ENCODE data around the gene CASP14. TPM values are rescaled to one million over a fixed set of nuclear protein-coding genes. Genes with fewer than 3 reads are reported as not detected.
"Not testable (repeated sequence)": the region's sequence is repeated elsewhere in the genome, so short reads cannot be mapped to it uniquely, and the experiment has no call there.

CASP14 gene, protein sequence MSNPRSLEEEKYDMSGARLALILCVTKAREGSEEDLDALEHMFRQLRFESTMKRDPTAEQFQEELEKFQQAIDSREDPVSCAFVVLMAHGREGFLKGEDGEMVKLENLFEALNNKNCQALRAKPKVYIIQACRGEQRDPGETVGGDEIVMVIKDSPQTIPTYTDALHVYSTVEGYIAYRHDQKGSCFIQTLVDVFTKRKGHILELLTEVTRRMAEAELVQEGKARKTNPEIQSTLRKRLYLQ
- not detected for total RNA-seq

DNA sequence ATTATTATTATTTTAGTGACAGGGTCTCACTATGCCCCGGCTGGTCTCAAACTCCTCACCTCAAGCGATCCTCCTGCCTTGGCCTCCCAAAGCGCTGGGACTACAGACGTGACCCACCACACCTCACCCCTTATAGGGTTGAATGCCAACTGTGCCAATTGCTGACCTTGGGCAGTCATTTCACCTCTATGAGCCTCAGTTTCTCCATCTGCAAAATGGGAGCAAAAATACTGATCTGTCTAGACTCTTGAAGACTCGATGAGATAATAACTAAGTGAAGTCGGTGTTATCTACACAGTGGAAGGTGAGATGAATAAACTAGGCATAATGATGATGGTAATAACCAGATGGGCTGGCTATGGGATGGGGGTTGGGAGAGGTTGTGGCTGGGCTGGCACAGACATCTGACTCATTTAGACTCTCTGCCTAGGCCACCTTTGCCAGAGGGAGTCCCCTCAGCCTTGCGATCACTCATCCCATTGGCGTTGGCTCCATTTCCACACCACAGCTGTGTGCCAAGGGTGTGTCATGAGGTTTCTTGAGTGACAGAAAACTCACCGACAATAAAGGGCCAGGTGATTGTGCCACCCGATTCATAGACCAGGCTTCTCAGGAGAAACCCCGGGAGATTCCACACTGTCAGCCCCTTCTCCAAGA lies at the start of gene CASP14:
Gene CASP14 (plus strand): TSS at position 596 of the 657 bp plus-strand sequence. CDS start 2,772 bp downstream, outside the sequence.
- no peaks in the 10 kb centered on the region for H3K36me3 Mint-ChIP-seq (ENCODE audit: low read depth)
- H3K27ac Mint-ChIP-seq = no peak within 1 kb of the TSS
- H3K9me3 Mint-ChIP-seq = no peaks in the 10 kb centered on the region
- no peak within 1 kb of the TSS for H3K4me3 Mint-ChIP-seq
- ATAC-seq (replicated peaks) = no peak
- H3K27me3 Mint-ChIP-seq = peaks cover 39% of the 10 kb centered on the region
- H3K4me1 Mint-ChIP-seq = no peaks in the 10 kb centered on the region

DNA sequence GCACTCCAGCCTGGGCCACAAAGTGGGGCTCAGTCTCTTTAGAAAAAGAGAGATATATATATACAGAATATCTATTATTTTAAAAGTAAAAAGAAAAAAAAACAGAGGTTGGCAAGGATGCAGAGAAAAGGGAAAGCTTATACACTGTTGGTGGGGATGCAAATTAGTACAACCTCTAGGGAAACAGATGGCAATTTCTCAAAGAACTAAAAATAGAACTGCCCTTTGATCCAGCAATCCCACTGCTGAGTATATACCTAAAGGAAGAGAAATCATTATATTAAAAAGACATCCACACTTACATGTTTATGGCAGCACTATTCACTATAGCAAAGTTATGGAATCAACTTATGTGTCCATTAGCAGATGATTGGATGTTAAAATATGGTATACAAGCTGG lies 41.0 kb upstream of the CASP14 start:
- Mint-ChIP-seq H3K27ac (no peak overlapping the region), H3K36me3 (ENCODE audit: low read depth) (no peaks in the 10 kb centered on the region), H3K9me3 (no peaks in the 10 kb centered on the region), H3K4me3 (no peak overlapping the region), H3K4me1 (no peaks in the 10 kb centered on the region), H3K27me3 (peaks cover 40% of the 10 kb centered on the region)
- no peak for ATAC-seq (replicated peaks)

DNA sequence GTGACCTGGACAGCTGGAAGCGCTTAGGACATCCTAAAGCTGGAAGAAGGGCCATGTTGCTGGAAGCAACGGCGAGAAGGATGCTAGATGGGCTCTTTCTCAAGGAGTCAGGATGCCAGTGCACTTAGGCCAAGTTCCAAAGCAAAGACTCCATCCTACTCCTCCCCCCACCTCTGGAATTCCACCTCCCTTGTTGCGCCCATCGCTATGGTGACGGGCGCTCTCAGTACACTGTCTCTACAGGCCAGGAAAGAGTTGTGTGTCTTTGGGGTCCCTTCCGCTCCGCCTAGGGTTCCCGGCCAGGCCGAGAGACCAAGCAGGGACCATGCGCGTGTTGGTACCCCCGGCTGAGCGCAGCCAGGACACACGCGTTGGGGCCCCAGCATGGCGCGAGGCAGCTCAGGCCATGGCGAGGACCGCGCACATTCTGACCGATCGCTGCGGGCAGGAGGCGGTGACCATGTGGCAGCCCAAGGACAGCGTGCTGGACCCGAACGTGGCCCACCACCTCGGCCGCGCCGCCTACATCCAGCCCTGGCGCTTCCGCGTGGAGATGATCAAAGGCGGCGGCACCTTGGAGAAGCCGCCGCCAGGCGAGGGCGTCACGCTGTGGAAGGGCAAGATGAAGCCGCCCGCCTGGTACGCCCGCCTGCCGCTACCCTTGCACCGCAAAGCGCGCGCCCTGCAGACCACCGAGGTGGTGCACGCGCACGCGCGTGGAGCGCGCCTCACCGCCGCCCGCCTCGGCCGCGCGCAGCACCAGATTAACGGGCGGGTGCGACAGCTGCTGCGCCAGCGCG lies 38.6 kb upstream of the CASP14 start:
- Mint-ChIP-seq H3K36me3 (ENCODE audit: low read depth) (no peaks in the 10 kb centered on the region), H3K27ac (no peak overlapping the region), H3K27me3 (peaks cover 44% of the 10 kb centered on the region), H3K4me1 (no peaks in the 10 kb centered on the region), H3K9me3 (no peaks in the 10 kb centered on the region), H3K4me3 (no peak overlapping the region)
- ATAC-seq (replicated peaks) = no peak

DNA sequence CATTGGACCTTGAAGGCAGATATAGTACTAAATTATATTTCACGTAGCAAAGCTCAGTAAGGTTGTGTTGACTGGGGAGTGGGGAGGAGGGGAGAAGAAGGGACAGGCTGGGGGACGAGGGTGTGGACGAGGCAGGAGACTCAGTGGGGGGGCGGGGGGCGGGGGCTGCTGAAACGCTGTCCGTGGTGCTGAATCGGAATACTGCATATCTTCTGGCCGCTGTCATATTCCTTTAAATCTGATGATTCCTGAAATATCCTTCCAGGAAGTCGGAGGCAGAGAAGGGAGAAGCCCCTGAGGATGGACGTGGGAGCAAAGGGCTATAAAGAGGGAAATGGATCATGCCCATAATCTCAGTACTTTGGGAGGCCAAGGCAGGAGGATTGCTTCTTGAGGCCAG lies 34.7 kb upstream of the CASP14 start:
- no peaks in the 10 kb centered on the region for H3K36me3 Mint-ChIP-seq (ENCODE audit: low read depth)
- H3K4me3 Mint-ChIP-seq = no peak overlapping the region
- H3K27me3 Mint-ChIP-seq = peaks cover 47% of the 10 kb centered on the region
- no peaks in the 10 kb centered on the region for H3K9me3 Mint-ChIP-seq
- no peaks in the 10 kb centered on the region for H3K4me1 Mint-ChIP-seq
- H3K27ac Mint-ChIP-seq = no peak overlapping the region
- ATAC-seq (replicated peaks) = no peak

DNA sequence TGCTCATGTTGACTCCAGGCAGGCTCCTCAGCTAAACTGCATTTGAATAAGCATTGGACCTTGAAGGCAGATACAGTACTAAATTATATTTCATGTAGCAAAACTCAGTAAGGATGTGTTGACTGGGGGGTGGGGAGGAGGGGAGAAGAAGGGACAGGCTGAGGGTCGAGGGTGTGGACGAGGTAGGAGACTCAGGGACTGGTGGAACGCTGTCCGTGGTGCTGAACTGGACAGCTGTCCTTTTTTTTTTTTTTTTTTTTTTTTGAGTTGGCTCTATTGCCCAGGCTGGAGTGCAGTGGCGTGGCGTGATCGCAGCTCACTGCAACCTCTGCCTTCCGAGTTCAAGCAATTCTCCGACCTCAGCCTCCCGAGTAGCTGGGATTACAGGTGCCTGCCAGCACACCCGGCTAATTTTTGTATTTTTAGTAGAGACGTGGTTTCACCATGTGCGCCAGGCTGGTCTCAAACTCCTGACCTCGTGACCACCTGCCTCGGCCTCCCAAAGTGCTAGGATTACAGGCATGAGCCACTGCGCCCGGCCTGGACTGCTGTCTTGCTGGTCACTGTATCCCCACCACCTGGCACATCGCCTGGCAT lies 33.2 kb upstream of the CASP14 start:
- Mint-ChIP-seq H3K27ac (no peak overlapping the region), H3K36me3 (ENCODE audit: low read depth) (no peaks in the 10 kb centered on the region), H3K9me3 (no peaks in the 10 kb centered on the region), H3K27me3 (peaks cover 37% of the 10 kb centered on the region), H3K4me1 (no peaks in the 10 kb centered on the region), H3K4me3 (no peak overlapping the region)
- no peak for ATAC-seq (replicated peaks)

DNA sequence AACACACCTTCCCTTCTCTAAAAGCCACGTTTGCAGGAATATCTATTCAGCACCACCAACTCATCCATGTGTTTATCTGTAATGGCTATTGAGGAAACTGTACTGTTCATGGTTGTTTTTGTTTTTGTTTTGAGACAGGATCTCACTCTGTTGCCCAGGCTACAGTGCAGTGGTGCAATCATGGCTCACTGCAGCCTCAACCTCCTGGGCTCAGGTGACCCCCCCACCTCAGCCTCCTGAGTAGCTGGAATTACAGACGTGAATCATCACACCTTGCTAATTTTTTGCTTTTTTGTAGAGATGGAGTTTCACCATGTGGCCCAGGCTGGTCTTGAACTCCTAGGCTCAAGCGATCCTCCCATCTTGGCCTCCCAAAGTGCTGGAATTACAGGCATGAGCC lies 30.4 kb upstream of the CASP14 start:
- not testable (repeated sequence) for H3K4me1 Mint-ChIP-seq; ATAC-seq (replicated peaks); H3K9me3 Mint-ChIP-seq; H3K36me3 Mint-ChIP-seq (ENCODE audit: low read depth); H3K4me3 Mint-ChIP-seq; H3K27ac Mint-ChIP-seq
- H3K27me3 Mint-ChIP-seq = peaks cover 27% of the 10 kb centered on the region

DNA sequence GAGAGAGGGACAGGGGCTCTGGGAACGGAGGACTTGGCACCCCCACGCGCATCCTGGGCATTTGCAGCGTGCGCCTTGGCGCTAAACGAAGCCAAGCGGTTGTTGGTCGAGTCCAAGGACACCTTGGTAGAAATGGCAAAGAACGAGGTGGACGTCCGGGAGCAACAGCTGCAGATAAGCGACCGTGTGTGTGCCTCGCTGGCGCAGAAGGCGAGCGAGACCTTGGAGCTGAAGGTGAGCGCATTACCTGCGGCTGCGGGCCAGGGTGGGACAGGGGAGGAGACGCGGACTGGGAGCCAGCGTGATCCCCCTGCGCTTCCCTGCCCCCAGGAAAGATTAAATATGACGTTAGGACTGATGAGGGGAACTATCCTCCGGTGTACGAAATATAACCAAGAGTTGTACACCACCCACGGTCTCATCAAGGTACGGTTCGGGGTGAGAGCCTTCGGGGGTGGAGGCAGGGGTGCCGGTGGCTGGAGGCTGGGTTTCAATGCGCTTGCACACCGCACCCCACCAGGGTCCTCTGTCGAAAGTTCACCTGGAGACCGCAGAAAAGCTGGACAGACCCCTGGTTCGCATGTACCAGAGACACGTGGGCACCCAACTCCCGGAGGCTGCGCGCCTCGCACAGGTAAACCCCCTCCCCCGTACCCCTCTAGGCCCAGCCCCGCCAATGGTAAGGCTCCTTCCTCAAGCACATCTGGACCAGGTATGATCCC lies 27.8 kb upstream of the CASP14 start:
- peaks cover 18% of the 10 kb centered on the region for H3K27me3 Mint-ChIP-seq
- H3K27ac Mint-ChIP-seq = no peak overlapping the region
- H3K4me3 Mint-ChIP-seq = no peak overlapping the region
- no peak for ATAC-seq (replicated peaks)
- no peaks in the 10 kb centered on the region for H3K9me3 Mint-ChIP-seq
- no peaks in the 10 kb centered on the region for H3K36me3 Mint-ChIP-seq (ENCODE audit: low read depth)
- no peaks in the 10 kb centered on the region for H3K4me1 Mint-ChIP-seq

DNA sequence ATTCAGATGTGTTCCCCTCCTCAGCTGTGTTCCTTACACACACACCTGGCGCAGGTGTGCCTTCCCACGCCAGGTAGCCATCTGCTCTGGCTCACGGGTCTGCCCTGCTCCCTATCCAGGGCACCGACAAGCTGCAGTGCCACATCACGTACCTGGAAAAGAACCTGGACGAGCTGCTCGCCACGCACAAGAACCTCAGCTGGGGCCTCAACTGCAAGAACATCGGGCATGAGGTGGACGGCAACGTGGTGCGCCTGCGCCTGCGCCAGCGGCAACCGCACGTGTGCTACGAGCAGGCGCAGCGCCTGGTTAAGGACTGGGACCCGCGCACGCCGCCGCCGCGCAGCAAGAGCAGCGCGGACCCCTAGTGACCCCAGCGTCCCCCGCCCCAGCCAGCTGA lies 26.5 kb upstream of the CASP14 start:
- Mint-ChIP-seq H3K27ac (no peak overlapping the region), H3K9me3 (no peaks in the 10 kb centered on the region), H3K36me3 (ENCODE audit: low read depth) (no peaks in the 10 kb centered on the region), H3K27me3 (peaks cover 9% of the 10 kb centered on the region), H3K4me1 (no peaks in the 10 kb centered on the region), H3K4me3 (no peak overlapping the region)
- no peak for ATAC-seq (replicated peaks)

DNA sequence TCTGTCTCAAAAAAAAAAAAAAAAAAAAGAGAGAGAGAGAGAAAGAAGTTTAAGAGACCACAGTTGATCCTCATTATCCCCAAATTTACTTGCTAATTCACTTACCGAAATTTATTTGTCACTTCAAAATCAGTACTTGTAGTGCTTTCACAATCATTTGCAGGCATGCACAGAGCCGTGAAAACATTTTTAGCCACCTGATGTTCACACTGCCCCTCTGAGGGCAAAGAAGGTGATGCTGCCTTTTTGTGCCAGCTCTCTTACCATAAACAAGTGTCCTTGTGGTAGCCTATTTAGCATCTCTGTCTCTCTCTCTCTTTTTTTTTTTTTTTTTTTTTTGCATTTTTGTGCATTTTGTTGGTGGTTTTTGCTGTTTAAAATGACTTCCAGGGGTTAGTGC lies 24.1 kb upstream of the CASP14 start:
- no peak for ATAC-seq (replicated peaks)
- Mint-ChIP-seq H3K4me3 (no peak overlapping the region), H3K4me1 (no peaks in the 10 kb centered on the region), H3K27me3 (peaks cover 8% of the 10 kb centered on the region), H3K27ac (no peak overlapping the region), H3K36me3 (ENCODE audit: low read depth) (no peaks in the 10 kb centered on the region), H3K9me3 (no peaks in the 10 kb centered on the region)

DNA sequence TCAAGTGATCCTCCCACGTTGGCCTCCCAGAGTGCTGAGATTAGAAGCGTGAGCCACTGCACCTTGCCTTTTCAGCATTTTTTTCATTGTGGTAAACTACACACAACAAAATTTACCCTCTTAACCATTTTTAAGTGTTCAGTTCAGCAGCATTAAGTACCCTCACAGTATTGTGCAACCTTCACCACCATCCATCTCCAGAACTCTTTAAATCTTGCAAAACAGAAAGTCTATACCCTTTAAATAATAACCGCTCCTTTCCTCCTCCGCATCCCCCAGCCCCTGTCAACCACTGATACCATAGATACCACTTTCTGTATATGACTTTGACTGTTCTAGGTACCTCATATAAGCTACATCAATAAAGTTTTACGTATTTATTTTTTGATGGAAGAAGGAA lies 20.8 kb upstream of the CASP14 start:
- Mint-ChIP-seq H3K27me3 (peaks cover 15% of the 10 kb centered on the region), H3K4me3 (no peak overlapping the region), H3K36me3 (ENCODE audit: low read depth) (no peaks in the 10 kb centered on the region), H3K9me3 (no peaks in the 10 kb centered on the region), H3K4me1 (no peaks in the 10 kb centered on the region), H3K27ac (no peak overlapping the region)
- no peak for ATAC-seq (replicated peaks)

DNA sequence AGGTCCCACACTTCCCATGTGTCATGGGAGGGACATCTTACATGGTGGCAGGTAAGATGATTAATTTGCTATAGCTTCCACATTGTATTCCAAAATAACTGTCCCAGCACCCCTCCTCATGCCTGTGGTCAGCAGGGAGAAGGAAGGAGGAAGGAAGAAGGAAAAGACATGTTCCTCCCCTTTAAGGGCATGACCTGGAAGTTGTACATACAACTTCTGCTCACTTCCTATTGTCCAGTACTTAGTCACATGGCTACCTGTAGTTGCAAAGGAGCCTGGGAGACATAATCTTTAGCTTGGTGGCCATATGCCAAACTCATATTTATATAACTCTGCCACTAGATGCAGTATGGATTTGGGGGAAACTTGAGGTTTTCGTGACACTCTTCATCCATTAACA lies 17.6 kb upstream of the CASP14 start:
- peaks cover 33% of the 10 kb centered on the region for H3K27me3 Mint-ChIP-seq
- H3K4me3 Mint-ChIP-seq = no peak overlapping the region
- no peak for ATAC-seq (replicated peaks)
- no peaks in the 10 kb centered on the region for H3K9me3 Mint-ChIP-seq
- H3K36me3 Mint-ChIP-seq (ENCODE audit: low read depth) = no peaks in the 10 kb centered on the region
- no peaks in the 10 kb centered on the region for H3K4me1 Mint-ChIP-seq
- H3K27ac Mint-ChIP-seq = no peak overlapping the region

DNA sequence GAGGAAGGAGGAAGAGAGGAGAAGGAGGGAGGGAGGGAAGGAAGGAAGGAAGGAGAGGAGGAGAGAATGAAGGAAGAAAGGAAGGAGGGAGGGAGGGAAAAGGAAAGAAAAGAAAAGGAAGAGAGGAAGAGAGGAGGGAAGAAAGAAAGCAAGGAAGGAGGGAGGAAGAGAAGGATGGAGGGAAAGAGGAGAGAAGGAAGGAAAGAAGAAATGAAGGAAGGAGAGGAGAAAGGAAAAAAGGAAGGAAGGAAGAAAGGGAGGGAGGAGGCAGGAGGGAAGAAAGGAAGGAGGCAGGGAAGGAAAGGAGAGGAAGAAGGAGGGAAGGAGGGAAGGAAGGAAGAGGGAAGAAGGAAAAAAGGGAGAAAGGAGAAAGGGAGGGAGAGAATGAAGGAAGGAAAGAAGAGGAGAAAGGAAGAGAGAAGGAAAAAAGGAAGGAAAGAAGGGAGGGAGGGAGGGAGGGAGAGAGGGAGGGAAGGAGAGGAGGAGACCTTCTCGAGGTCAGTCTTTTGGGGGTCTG lies 13.4 kb upstream of the CASP14 start:
- no peaks in the 10 kb centered on the region for H3K9me3 Mint-ChIP-seq
- peaks cover 30% of the 10 kb centered on the region for H3K27me3 Mint-ChIP-seq
- H3K4me3 Mint-ChIP-seq = no peak overlapping the region
- no peaks in the 10 kb centered on the region for H3K36me3 Mint-ChIP-seq (ENCODE audit: low read depth)
- H3K27ac Mint-ChIP-seq = no peak overlapping the region
- no peak for ATAC-seq (replicated peaks)
- H3K4me1 Mint-ChIP-seq = no peaks in the 10 kb centered on the region

DNA sequence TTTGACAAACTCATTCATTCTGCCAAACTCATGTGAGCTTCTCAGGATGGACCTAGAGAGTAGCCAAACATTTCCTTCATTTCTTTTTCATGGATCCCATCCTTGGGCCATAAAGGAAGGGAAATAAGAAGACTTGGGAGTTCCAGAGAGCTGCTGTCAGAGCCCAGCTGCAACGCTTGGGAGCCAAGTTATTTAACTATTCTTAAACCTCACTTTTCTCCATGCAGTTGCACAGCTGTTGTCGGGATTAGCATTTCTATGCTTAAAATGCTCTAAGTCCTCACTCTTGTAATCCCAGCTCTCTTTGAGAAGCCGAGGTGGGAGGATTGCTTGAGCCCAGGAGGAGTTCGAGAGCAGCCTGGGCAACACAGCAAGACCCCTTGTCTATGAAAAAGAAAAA lies 11.7 kb upstream of the CASP14 start:
- Mint-ChIP-seq H3K4me1 (no peaks in the 10 kb centered on the region), H3K4me3 (no peak overlapping the region), H3K27ac (no peak overlapping the region), H3K9me3 (no peaks in the 10 kb centered on the region), H3K27me3 (peaks cover 23% of the 10 kb centered on the region), H3K36me3 (ENCODE audit: low read depth) (no peaks in the 10 kb centered on the region)
- no peak for ATAC-seq (replicated peaks)

DNA sequence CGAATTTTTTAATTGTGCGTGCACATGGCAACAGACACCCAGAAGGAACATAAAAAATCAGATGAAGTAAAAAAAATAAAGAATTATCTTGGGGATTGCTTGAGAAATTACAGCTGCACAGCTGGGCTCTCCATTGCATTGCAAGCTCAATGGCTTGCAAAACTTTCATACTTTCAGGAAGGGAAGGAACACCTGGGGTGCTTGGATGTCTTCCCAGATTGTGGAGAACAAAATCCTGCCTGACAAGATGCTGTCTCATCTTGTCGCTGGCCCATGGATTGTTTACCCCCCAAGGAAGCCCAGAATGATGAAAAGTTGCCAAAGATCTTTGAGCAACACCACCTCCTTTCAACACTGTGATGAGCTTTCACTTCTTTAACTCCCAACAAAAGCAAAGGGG lies 11.0 kb upstream of the CASP14 start:
- H3K27ac Mint-ChIP-seq = no peak overlapping the region
- ATAC-seq (replicated peaks) = no peak
- H3K9me3 Mint-ChIP-seq = no peaks in the 10 kb centered on the region
- H3K27me3 Mint-ChIP-seq = peaks cover 23% of the 10 kb centered on the region
- no peaks in the 10 kb centered on the region for H3K36me3 Mint-ChIP-seq (ENCODE audit: low read depth)
- H3K4me3 Mint-ChIP-seq = no peak overlapping the region
- no peaks in the 10 kb centered on the region for H3K4me1 Mint-ChIP-seq
